ENCODE results near the gene POLG2.
"Not testable (repeated sequence)": the region's sequence is repeated elsewhere in the genome, so short reads cannot be mapped to it uniquely, and the experiment has no call there.

Gene POLG2

GRCh38 chr17:64505340-64506200 is 8.7 kb upstream of the POLG2 start:
- peak; percentile 92 for DNase-seq

GRCh38 chr17:64504769-64505339 is 8.0 kb upstream of the POLG2 start:
- peak; percentile 39 for DNase-seq

GRCh38 chr17:64503821-64504768 is 7.2 kb upstream of the POLG2 start:
- no peak for DNase-seq

GRCh38 chr17:64503341-64503740 is 6.5 kb upstream of the POLG2 start:
- DNase-seq: no peak

GRCh38 chr17:64502809-64503208 is 6.0 kb upstream of the POLG2 start:
- DNase-seq: no peak

- no peak for DNase-seq
Observed at GRCh38 chr17:64502021-64502420, 5.2 kb upstream of the POLG2 start.

GRCh38 chr17:64500862-64501765 is 4.3 kb upstream of the POLG2 start:
- no peak for DNase-seq

GRCh38 chr17:64500487-64500859 is 3.6 kb upstream of the POLG2 start:
- no peak for DNase-seq

- DNase-seq: peak; percentile 18
Observed at GRCh38 chr17:64499805-64500486, 3.1 kb upstream of the POLG2 start.

- DNase-seq: no peak
Observed at GRCh38 chr17:64498308-64499203, 1.7 kb upstream of the POLG2 start.

- DNase-seq: no peak
Observed at GRCh38 chr17:64497565-64498035, 746 bp upstream of the POLG2 start.

- DNase-seq: no peak
Observed at GRCh38 chr17:64496348-64496785, 487 bp downstream of the POLG2 start.

GRCh38 chr17:64495300-64495699 is 1.6 kb downstream of the POLG2 start:
- DNase-seq: not testable (repeated sequence)

GRCh38 chr17:64494121-64494520 is 2.7 kb downstream of the POLG2 start:
- no peak for DNase-seq

- no peak for DNase-seq
Observed at GRCh38 chr17:64492481-64493109, 4.3 kb downstream of the POLG2 start.

GRCh38 chr17:64491994-64492393 is 4.9 kb downstream of the POLG2 start:
- peak; percentile 78 for DNase-seq

GRCh38 chr17:64491034-64491860 is 5.6 kb downstream of the POLG2 start:
- no peak for DNase-seq

- DNase-seq: no peak
Observed at GRCh38 chr17:64488301-64488700, 8.6 kb downstream of the POLG2 start.

GRCh38 chr17:64484380-64484779 is 12.5 kb downstream of the POLG2 start:
- DNase-seq: no peak

All from fibroblast of skin of abdomen (primary cell).